SK-N-DZ (cell line): ENCODE measurements around the gene FBXW8.

Experiments used
- DNase-seq: peaks from one replicate; pipeline ENCODE4 v3.0.0-alpha.2; 2015; ENCODE audit warnings: low spot score

FBXW8 gene

GRCh38 chr12:117020536-117021220 is 109.9 kb downstream of the FBXW8 start:
- no peak for DNase-seq

- no peak for DNase-seq
These were observed 111.7 kb downstream of the FBXW8 start for GRCh38 chr12:117022465-117022864.

DNA sequence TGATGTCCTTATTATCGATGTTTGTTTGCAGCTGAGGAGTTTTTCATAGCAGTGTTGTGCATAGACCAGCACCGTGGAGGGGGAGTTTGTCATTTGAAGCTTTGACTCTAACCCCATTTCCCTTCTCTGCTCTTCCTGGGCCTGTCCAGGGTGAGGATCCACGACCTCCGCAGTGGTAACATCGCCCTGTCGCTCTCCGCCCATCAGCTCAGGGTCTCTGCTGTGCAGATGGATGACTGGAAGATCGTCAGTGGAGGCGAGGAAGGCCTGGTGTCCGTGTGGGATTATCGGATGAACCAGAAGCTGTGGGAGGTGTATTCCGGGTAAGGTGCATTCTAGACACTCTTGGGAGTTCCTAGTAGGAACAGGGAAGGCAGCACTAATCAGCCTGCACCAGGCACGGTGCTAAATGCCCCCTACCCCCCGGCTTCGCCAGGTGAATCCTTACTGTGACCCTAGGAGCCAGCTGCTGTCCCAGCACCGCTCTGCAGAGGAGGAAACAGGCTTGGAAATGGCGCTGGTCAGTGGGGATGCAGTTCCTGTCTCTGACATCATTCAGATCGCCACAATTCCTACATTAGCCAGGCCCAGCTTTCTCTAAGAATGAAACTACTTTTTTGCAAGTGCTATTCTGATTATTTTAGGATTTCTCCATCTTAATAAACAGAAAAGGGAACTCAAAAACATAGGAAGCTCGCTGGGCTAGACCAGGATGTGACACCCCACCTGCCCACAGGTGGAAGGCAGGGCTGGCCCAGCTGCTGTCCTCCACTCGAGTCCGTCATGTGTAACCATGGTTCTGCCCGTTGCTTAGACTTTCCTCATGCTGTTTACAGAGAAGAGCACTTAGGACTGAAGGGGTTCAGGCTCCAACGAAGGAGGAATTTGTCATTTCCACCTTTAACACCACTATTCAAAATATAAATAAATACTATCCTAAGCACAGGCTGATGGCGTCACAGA is 113.5 kb downstream of the FBXW8 start:
- no peak for DNase-seq

DNA sequence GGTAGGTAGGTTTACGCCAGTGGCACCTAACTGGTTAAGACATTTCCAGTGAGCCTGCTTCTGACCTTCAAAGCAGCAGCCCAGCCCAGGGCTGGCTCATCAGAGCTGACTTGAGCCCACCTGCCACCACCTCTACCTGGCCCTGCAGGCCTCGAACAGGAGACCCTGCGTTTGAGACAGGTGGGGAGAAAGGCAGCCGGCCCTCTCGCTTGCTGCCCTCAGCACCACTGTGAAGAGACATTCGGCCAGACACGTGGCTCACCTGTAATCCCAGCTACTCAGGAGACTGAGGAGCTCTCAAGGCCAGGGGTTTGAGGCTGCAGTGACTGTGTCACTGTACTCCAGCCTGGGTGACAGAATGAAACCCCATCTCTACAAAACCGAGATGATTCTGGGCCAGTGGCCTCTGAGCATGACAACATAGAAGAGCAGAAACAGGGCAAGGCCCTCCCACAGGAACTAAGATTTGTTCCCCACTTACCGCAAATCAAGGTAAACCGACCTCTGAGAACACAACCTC is 114.3 kb downstream of the FBXW8 start:
- no peak for DNase-seq

DNA sequence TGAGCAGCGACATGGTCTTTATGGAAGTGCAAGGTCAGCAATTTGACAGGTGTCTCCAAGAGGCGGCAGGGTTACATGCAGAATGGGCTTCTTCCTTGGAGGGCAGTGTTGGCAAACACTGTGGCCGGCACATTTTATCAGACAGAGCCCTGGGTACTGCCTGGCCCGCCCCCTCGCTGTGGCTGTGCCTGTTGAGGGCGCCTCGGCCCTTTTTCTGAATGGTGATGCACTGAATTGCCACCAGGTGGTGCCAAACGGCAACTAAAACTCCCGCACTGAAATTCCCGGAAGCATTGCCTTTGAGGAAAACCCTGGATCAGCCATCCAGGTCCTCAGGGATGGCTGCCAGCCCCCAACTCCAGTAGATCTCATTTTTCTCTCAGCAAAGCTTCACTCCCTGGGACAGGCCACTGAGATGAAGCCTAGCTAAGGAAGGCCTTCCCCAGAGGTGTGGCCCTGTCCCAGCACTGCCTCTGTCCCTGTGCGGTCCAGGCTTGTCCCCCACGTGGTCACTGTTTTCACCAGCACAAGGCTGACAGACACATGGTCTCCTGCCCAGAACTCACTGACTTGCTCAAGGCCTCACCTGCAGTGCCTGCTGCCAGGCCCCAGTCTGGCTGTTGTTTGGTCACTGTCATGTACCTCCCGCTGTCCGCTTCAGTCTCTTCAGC is 114.9 kb downstream of the FBXW8 start:
- peak; percentile 73 for DNase-seq

DNA sequence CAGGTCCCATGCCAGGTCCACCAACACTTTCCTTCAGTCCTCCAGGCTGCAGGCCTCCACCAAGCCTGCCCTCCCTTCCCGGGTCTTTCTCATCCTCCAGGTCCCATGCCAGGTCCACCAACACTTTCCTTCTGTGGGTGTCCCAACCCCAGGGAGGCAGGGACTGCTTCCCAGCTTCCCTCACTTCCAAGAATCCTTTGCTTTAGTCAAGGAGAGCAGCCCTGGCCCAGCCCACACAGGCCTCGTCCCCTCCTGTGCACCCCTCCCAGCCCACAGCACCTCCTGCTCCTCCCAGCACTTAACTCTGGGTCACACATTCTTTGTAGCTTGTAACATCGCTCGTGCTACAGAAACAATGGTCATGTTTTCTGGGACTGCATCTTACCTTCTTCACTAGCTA is 115.6 kb downstream of the FBXW8 start:
- DNase-seq, result no peak

- DNase-seq, result no peak
These were observed 116.1 kb downstream of the FBXW8 start for GRCh38 chr12:117026921-117027250.

DNA sequence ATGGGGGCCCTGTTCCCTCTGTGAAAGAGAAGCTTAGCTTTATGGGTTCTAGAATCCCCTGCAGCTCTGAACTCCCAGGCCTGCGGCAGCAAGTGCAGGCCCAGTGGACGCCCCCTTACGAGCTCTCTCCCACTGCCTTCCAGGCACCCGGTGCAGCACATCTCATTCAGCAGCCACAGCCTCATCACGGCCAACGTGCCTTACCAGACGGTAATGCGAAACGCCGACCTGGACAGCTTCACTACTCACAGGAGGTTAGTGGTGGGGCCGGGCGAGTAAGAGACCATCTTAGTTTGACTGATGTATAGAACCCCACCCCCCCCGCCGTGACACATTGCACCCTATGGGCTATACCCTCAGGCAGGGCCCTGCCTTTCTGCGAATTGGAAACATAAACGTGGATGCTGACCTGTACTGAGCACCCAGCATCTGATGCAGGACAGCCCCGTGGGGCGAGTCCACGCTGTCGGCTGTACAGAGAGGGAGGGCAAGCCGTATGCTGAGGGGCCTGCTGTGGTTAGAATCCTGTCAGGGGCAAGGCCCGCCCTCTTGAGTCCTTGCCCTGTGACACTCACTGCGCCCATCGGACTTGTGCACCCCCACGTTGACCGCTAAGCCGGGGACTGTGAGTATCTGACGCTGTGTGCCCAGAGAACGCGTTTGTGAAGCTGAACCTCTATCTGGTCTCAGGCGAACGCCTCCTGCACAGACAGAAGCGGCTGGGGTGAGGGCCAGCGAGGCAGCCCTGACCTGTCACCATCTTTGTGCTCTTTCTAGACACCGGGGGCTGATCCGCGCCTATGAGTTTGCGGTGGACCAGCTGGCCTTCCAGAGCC is 116.7 kb downstream of the FBXW8 start:
- no peak for DNase-seq

GRCh38 chr12:117028254-117028653 is 117.5 kb downstream of the FBXW8 start:
- DNase-seq, result no peak

DNA sequence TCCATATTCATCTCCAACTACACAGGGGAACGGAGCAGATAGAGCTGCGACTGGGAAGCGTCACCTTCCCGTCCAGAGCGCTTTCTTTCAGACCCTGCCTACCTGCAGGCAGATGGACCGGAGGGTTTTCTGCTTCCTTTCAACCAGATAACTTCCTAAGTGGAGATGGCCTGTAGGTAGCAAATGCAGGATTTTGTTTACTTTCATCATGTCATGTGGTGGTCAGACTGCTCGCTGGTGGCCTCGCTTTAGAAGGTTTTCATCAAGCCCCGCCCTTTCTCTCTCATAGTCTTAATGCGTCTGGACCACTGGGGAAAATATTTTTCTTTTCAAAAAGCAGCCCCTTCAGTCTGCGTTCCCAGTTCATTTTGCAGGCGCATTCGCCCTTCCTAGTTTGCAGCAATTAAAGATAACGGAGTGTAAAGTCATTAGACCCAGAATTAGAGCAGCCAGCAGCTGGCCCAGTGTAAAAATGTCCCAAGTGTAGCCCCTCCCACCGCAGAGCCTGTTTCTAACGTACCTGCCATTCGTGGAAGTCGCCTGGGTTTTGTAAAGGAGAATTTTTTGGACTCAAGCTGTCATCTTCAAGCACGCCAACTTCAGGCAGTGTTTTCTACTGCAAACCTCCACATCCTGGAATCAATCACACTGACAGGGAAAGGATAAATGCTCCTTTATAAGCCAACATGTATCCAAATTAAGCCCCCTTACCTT is 119.6 kb downstream of the FBXW8 start:
- peak; percentile 91 for DNase-seq

DNA sequence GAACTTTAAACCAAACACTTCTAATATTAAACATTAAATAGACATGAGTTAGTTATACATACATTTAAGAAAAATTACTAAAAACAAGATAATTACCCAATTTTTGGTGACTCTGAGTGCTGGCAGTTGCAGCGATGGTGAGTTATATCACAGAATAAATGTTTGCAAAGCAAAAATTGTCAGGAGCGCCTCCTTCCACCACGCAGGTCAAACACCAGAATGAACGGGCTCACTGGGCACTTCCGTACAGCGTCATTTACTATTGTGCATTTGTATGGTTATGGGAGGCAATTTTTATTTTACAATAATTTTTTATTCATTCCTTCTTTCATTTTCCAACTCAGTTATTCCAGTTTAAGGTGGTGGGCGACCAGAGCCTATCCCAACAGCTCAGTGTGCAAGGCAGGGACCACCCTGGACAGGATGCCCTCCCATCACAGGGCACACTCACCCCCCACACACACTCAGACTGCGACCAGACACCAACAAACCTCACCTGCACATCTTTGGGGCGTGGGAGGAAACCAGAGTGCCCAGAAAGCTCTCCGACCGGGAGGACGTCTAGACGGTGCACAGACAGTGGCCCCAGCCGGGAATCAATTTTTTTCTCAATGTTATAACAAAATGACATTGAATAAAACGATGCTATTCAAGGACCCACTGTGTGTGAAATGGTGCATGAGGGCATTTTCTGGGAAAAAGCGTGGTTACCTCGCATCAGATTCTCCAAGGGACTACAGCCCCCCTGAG is 121.3 kb downstream of the FBXW8 start:
- DNase-seq, result no peak

- peak; percentile 53 for DNase-seq
These were observed 122.0 kb downstream of the FBXW8 start for GRCh38 chr12:117032593-117033381.

DNA sequence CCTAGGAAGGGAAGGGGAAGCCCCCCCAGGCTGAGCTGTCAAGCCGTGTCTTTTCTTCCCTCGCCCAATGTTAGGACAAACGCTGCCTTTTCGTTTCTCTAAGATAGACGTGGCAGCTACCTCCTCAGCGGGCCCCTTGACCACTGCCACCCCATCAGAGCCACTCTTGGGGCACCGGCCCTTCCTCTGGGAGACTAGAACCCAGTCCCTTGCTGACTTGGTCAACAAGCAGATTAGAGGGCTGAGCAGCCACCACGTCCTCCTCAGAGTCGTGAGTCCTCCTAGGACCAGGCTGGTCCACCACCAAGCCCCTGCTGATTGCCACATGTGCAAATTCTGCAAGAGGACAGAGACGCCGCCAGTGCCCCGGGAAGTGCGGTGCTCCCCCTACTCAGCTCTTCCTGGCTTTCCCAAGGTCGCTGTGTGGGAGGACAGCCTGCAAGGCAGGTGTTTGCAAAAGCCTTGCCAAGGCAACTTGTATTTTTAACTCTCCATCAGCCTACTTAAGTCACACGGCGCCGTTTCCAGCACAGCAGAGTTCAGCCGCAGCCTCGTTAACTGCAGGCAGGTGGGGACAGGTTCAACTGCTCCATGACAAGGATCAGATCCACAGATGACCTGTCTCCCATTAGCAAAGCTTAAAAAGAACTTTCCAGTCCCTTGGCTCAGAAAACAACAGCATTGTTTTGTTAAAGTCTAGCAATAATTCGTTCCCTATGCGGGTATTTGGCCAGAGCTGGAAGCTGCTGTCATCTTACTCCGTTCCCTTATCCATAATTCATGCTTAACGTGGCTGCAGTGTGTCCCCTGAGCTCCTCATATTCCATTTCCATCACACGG is 122.9 kb downstream of the FBXW8 start:
- no peak for DNase-seq

- no peak for DNase-seq
These were observed 123.5 kb downstream of the FBXW8 start for GRCh38 chr12:117034249-117034648.

- DNase-seq, result no peak
These were observed 124.0 kb downstream of the FBXW8 start for GRCh38 chr12:117034701-117035151.

- no peak for DNase-seq
These were observed 124.5 kb downstream of the FBXW8 start for GRCh38 chr12:117035287-117035686.

DNA sequence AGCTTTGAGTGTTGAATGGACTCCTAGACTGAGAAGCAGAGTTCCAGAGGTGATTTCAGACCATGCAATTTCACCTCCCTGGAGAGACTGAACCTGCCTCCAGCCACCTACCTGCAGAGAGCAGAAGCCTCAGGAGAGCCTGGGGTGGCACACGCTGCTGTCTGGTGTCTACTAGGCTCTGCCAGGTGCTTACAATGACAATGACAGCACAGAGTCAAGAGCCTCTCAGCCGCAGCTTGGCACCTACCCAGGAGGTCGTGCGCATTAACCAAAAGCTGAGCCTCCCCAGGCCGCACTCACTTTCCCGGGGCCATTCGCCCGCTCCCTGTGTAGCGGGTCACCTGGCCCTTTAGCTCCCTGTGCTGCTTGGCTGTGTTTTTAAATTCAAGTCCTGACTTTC is 125.3 kb downstream of the FBXW8 start:
- DNase-seq, result no peak

- DNase-seq, result no peak
These were observed 125.8 kb downstream of the FBXW8 start for GRCh38 chr12:117036547-117036946.
